GM19025 (cell line): Measurements from ENCODE around the gene ABCA2.

ENCODE experiments used
- ATAC-seq: cut with Tn5 transposase; IDR thresholded peaks from one replicate; pipeline ENCODE4 v1.9.1; 2021; ENCODE audit warnings: mild to moderate bottlenecking, low read depth, moderate library complexity; ENCODE audit not compliant: unreplicated experiment

The ABCA2 gene

GRCh38 chr9:137030538-137031527 lies 2.8 kb upstream of the ABCA2 start:
- no peak for ATAC-seq

- no peak for ATAC-seq
Observed at GRCh38 chr9:137030006-137030405, 2.0 kb upstream of the ABCA2 start.

GRCh38 chr9:137029058-137029936 lies 1.3 kb upstream of the ABCA2 start:
- no peak for ATAC-seq

GRCh38 chr9:137028263-137029057 lies 423 bp upstream of the ABCA2 start:
- ATAC-seq = no peak

GRCh38 chr9:137026828-137027227 lies 1.2 kb downstream of the ABCA2 start:
- no peak for ATAC-seq

- ATAC-seq = no peak
Observed at GRCh38 chr9:137026384-137026783, 1.7 kb downstream of the ABCA2 start.

- ATAC-seq = no peak
Observed at GRCh38 chr9:137025517-137025966, 2.5 kb downstream of the ABCA2 start.

GRCh38 chr9:137023583-137023991 lies 4.5 kb downstream of the ABCA2 start:
- ATAC-seq = no peak

GRCh38 chr9:137023157-137023556 lies 4.9 kb downstream of the ABCA2 start:
- ATAC-seq = no peak

GRCh38 chr9:137022662-137023008 lies 5.4 kb downstream of the ABCA2 start:
- no peak for ATAC-seq

GRCh38 chr9:137021979-137022661 lies 5.9 kb downstream of the ABCA2 start:
- no peak for ATAC-seq

GRCh38 chr9:137021568-137021978 lies 6.5 kb downstream of the ABCA2 start:
- no peak for ATAC-seq

GRCh38 chr9:137020771-137021567 lies 7.1 kb downstream of the ABCA2 start:
- ATAC-seq = no peak

GRCh38 chr9:137019891-137020683 lies 8.0 kb downstream of the ABCA2 start:
- ATAC-seq = no peak

- no peak for ATAC-seq
Observed at GRCh38 chr9:137018761-137019559, 9.1 kb downstream of the ABCA2 start.

- no peak for ATAC-seq
Observed at GRCh38 chr9:137017791-137018497, 10.1 kb downstream of the ABCA2 start.

GRCh38 chr9:137017071-137017470 lies 11.0 kb downstream of the ABCA2 start:
- ATAC-seq = no peak
